ENCODE results near the gene RAB3GAP1.

GRCh38 chr2:135186054-135186453 is 134.0 kb downstream of the RAB3GAP1 start:
- no peak for TF ChIP-seq CTCF (IDR thresholded peaks at IDR 0.05; ENCODE audit: insufficient read depth, low read depth, low read length)
- TF ChIP-seq EZH2 (IDR thresholded peaks at IDR 0.05; ENCODE audit: insufficient read depth, low read length) = no peak
